Caco-2 (cell line): ENCODE data around the gene CFAP54. TPM values are rescaled to one million over a fixed set of nuclear protein-coding genes. Genes with fewer than 3 reads are reported as not detected.

Experiments
- BruUV-seq: library from RNA; stranded (reverse); fragments of 400-500 nt; replicated peaks from 2 replicates; lab custom pipeline; 2021; lab: Mats Ljungman, UMichigan
- CTCF ChIA-PET: fragments of 300-600 bp; sonication (Branson Sonifier 250); formaldehyde crosslinking; loops from one replicate; lab custom pipeline; 2022; ENCODE audit warnings: antibody characterized with exemption; lab: Charles Lee
- POLR2A ChIA-PET: fragments of 300-600 bp; sonication (Branson Sonifier 250); formaldehyde crosslinking; loops from one replicate; lab custom pipeline; 2022; ENCODE audit warnings: antibody characterized with exemption; lab: Charles Lee
- DNase-seq, 2 experiments: peaks; one replicate each; pipeline versions ENCODE4 v3.0.0 to v3.0.0-alpha.2; 2020 to 2022
- H3K27me3 ChIP-seq: replicated peaks from 2 replicates; pipeline ENCODE4 v1.6.0; 2011; ENCODE audit warnings: low read length; ENCODE audit not compliant: control insufficient read depth, insufficient read depth
- H3K36me3 ChIP-seq: 2 replicates; pipeline ENCODE4 v1.5.1; 2011; ENCODE audit warnings: low read length; ENCODE audit not compliant: control insufficient read depth, insufficient read depth
- H3K4me1 ChIP-seq: fragments of 250-450 bp; sonication (Bioruptor Pico); 2 replicates; pipeline ENCODE4 v1.5.1; 2020; ENCODE audit warnings: mild to moderate bottlenecking
- H3K4me3 ChIP-seq: 2 replicates; pipeline ENCODE4 v1.5.1; 2011; ENCODE audit warnings: low read depth, mild to moderate bottlenecking, control low read depth, low read length
- H3K9me3 ChIP-seq: fragments of 250-450 bp; sonication (Bioruptor Pico); 2 replicates; pipeline ENCODE4 v1.5.1; 2020; ENCODE audit warnings: mild to moderate bottlenecking, moderate library complexity
- H3K27ac Mint-ChIP-seq: one replicate; pipeline ENCODE4 v1.8.0; 2022; ENCODE audit warnings: mixed read lengths; ENCODE audit not compliant: unreplicated experiment
- H3K27me3 Mint-ChIP-seq: one replicate; pipeline ENCODE4 v1.8.0; 2022; ENCODE audit warnings: mixed read lengths; ENCODE audit not compliant: insufficient read depth, unreplicated experiment
- H3K36me3 Mint-ChIP-seq: one replicate; pipeline ENCODE4 v1.8.0; 2022; ENCODE audit warnings: mild to moderate bottlenecking, mixed read lengths; ENCODE audit not compliant: insufficient read depth, unreplicated experiment
- H3K4me1 Mint-ChIP-seq: one replicate; pipeline ENCODE4 v1.8.0; 2022; ENCODE audit warnings: low read depth, mixed read lengths; ENCODE audit not compliant: unreplicated experiment
- H3K4me3 Mint-ChIP-seq: one replicate; pipeline ENCODE4 v1.8.0; 2022; ENCODE audit warnings: mild to moderate bottlenecking, moderate library complexity, mixed read lengths; ENCODE audit not compliant: unreplicated experiment
- H3K9me3 Mint-ChIP-seq: one replicate; pipeline ENCODE4 v1.8.0; 2022; ENCODE audit warnings: mixed read lengths; ENCODE audit not compliant: unreplicated experiment
- CTCF ChIP-seq, 2 experiments: fragments of 200-600 bp in 1 of 2; IDR thresholded peaks; 1 replicate in 1 of 2; 2 replicates in 1 of 2; pipeline versions ENCODE4 v1.5.1 to v1.8.0; 2011 to 2022; ENCODE audit warnings: antibody characterized with exemption in 1 of 2, control low read depth in 1 of 2, inconsistent platforms in 1 of 2, low read depth in 1 of 2, low read length in 1 of 2, mild to moderate bottlenecking in 1 of 2, moderate library complexity in 1 of 2; ENCODE audit not compliant: insufficient read depth in 1 of 2, severe bottlenecking in 1 of 2, unreplicated experiment in 1 of 2
- intact Hi-C: fragments of 100-400 bp; cut with micrococcal nuclease; formaldehyde crosslinking; loops from one replicate; pipeline ENCODE4 v1.10.0; 2022; ENCODE audit not compliant: unreplicated experiment
- total RNA-seq: library from RNA; stranded (reverse); gene quantifications from 2 replicates; pipeline ENCODE4 v1.2.3, GENCODE V29; 2022

The CFAP54 gene
- total RNA-seq, 1 experiment from 2014 or later, result 0.14 TPM

GRCh38 chr12:96471368-96472050 lies 17.9 kb upstream of the CFAP54 start:
- Mint-ChIP-seq H3K27ac (no peak overlapping the region), H3K27me3 (peaks cover 4% of the 10 kb centered on the region), H3K4me3 (no peak overlapping the region), H3K36me3 (no peaks in the 10 kb centered on the region), H3K9me3 (no peaks in the 10 kb centered on the region), H3K4me1 (no peaks in the 10 kb centered on the region)
- Histone ChIP-seq H3K4me3 (no peak overlapping the region), H3K4me1 (no peaks in the 10 kb centered on the region), H3K27me3 (no peaks in the 10 kb centered on the region), H3K36me3 (no peaks in the 10 kb centered on the region), H3K9me3 (no peaks in the 10 kb centered on the region)
- DNase-seq, result no peak
- BruUV-seq, result no TSS peak
- POLR2A ChIA-PET, result no interaction called here
- CTCF ChIA-PET, result no interaction called here
- no peak for TF ChIP-seq CTCF (IDR thresholded peaks at IDR 0.05; ENCODE audit: insufficient read depth in 1 of 2, low read depth in 1 of 2, low read length in 1 of 2, severe bottlenecking in 1 of 2, unreplicated experiment in 1 of 2)
- intact Hi-C loops, result no loop called here

DNA sequence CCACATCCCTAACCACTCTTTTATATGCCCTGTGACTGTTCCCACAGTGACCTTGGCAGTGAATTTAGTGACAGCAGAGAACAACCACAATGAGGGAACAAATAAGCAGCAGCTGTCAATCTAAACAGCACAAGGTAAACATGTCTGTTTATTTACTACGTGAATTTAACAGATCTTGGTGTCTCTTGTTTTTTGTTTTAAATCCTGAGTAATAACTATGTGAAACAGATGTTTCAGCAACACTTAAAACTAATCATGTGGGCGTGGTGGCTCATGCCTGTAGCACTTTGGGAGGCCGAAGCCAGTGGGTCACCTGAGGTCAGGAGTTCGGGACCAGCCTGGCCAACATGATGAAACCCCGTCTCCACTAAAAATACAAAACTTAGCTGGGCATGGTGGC lies 17.0 kb upstream of the CFAP54 start:
- ChIA-PET CTCF (no interaction called here), POLR2A (no interaction called here)
- DNase-seq, result no peak
- no peaks in the 10 kb centered on the region for H3K36me3 Mint-ChIP-seq
- no peaks in the 10 kb centered on the region for H3K9me3 ChIP-seq
- intact Hi-C loops, result no loop called here
- no peak overlapping the region for H3K27ac Mint-ChIP-seq
- no peaks in the 10 kb centered on the region for H3K9me3 Mint-ChIP-seq
- no peak overlapping the region for H3K4me3 ChIP-seq
- no peaks in the 10 kb centered on the region for H3K27me3 ChIP-seq
- no peaks in the 10 kb centered on the region for H3K36me3 ChIP-seq
- H3K4me1 Mint-ChIP-seq, result no peaks in the 10 kb centered on the region
- peaks cover 4% of the 10 kb centered on the region for H3K27me3 Mint-ChIP-seq
- no peaks in the 10 kb centered on the region for H3K4me1 ChIP-seq
- no peak for TF ChIP-seq CTCF (IDR thresholded peaks at IDR 0.05; ENCODE audit: insufficient read depth in 1 of 2, low read depth in 1 of 2, low read length in 1 of 2, severe bottlenecking in 1 of 2, unreplicated experiment in 1 of 2)
- BruUV-seq, result no TSS peak
- H3K4me3 Mint-ChIP-seq, result no peak overlapping the region

DNA sequence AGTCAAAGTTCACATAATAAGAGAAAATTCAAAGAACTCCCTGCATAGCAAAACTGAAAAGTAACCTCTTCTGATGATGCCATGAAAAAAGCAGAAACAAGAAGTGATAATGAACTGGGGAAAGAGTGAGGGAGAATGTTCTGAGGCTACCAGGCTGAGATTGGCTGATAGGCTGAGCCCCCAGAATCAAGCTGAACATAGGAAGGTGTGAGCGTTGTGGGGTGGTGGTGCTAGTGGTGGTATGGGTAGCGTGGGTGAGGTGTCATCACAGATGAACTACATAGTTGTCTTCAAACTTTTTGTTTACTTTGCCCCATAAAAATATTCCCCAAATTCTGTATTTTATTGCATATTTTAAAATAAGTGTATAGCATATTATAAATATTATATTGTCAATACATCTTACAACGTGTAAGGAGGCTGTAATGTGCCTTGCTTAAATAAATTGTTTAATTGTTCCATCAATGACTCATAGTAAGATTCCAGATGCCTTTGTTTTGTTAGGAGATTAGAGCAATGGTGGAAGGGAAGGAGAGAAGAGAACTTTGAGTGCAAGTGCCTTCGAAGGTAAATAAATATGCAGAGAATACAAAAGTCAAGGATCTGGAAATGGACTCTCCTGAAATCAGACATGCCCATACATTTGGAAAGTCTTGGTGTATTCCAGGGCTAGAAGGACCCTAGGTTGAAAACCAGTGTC lies 15.8 kb upstream of the CFAP54 start:
- DNase-seq, result no peak
- Mint-ChIP-seq H3K27me3 (peaks cover 4% of the 10 kb centered on the region), H3K9me3 (no peaks in the 10 kb centered on the region), H3K4me1 (no peaks in the 10 kb centered on the region), H3K4me3 (no peak overlapping the region), H3K36me3 (no peaks in the 10 kb centered on the region), H3K27ac (no peak overlapping the region)
- H3K4me1 ChIP-seq, result no peaks in the 10 kb centered on the region
- no peaks in the 10 kb centered on the region for H3K36me3 ChIP-seq
- TF ChIP-seq CTCF (IDR thresholded peaks at IDR 0.05; ENCODE audit: insufficient read depth in 1 of 2, low read depth in 1 of 2, low read length in 1 of 2, severe bottlenecking in 1 of 2, unreplicated experiment in 1 of 2), result no peak
- H3K9me3 ChIP-seq, result no peaks in the 10 kb centered on the region
- no TSS peak for BruUV-seq
- no peaks in the 10 kb centered on the region for H3K27me3 ChIP-seq
- no peak overlapping the region for H3K4me3 ChIP-seq
- CTCF ChIA-PET, result no interaction called here
- intact Hi-C loops, result no loop called here
- POLR2A ChIA-PET, result no interaction called here
